Stimulated activated CD4-positive, alpha-beta T cell treated with anti-CD3 and anti-CD28 coated beads, TNF-alpha, amount 100 ng/mL, for 4 hours (primary cell): ENCODE measurements around the gene BICRA.

Source experiments
- DNase-seq, 3 experiments: peaks; one replicate each; pipeline ENCODE4 v3.0.0-alpha.2; 2020; ENCODE audit warnings: low read depth in 3 of 3

BICRA gene

DNA sequence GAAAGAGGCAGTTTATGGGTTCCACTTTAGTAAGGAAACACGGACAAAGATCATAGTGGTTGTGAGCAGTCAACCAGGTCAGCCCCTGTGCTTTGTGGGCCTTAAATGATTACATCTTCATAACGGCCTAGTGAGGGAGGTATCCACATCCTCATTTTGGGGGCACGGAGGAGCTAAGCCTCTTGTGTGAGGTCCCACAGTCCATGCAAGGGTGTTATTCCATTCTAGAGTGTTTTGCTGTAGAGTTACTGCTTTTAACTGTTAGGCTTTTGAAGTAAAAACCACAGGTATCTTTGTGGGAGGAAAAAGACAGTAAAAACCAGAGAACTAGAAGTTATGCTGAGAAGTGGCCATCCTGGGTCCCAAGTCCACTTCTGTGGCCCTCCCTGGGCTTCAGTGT is 140.4 kb downstream of the BICRA start:
- no peak for DNase-seq

DNA sequence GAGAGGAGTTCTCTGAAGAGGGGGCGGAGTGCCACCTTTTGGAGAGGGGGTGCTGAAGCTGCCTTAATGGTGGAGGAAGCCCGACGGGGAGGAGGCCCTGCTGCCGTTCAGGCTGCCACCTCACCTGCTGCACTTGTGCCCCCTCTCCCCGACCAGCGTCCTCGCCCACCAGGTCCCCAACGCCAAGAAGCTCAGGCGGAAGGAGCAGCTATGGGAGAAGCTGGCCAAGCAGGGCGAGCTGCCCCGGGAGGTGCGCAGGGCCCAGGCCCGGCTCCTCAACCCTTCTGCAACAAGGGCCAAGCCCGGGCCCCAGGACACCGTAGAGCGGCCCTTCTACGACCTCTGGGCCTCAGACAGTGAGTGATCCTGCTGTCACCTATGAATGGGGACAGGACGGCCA is 141.8 kb downstream of the BICRA start:
- no peak for DNase-seq

DNA sequence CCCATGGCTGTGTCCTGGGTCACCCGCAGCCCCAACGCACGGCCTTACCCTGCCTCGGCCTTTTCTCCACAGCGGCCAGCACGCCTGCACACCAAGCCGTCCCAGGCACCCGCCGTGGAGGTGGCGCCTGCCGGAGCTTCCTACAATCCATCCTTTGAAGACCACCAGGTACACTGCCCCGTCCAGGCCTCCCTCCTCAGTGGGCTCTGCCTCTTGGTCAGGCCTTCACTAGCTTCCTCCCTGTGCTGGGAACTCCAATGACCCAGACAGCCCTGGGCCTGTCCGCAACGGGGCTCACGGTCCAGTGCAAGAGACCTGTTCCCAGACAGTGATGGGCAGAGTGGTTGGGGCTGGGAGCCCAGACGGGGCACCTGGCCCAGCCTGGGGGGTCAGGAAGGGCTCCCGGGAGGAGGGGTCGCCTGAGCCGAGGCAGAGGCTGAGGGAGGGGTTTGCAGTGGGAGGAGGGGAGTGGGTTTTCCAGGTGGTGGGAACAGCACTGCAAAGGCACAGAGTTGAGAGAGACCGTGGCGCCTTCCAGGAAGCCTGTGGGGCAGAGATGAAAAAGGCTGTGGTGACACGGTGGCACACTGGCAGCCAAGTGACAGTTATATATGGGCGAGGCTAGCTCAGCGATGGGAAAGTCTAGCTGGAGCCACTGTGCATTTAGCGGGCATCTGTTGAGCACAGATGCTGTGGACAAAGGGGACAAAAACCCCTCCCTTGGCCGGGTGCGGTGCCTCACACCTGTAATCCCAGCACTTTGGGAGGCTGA is 143.7 kb downstream of the BICRA start:
- DNase-seq: no peak
